GF-D8 (cell line): Measurements from ENCODE around the gene CHCHD4.

Experiments used
- DNase-seq: peaks from one replicate; lab custom pipeline; 2025; lab: John Stamatoyannopoulos, UW

CHCHD4 gene

DNA sequence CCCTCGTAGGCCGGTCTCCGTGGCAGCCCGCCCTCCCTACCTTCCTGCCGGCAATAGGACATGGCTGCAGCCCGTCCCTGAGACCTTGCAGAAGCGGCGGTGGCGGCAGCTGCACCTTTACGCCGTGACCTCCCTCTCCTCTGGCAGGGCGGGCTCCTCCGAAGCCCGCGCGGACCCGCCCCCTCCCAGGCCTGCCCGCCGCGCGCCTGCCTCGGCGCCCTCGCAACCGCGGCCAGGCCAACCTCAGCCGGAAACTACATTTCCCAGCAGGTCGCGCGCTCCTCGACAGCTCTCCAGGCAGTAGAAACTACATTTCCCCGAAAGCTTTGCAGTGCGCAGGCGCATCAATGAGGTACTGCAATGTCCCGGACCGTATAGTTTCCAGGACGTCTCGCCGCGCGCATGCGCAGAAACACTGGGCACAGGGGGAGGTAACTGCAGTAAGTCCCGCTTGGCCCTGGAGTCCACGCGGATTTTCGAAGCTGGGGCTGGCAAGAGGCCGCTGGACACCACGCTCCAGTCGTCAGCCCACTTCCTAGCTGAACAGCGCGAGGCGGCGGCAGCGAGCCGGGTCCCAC, at the start of gene CHCHD4, which contains the start of gene TMEM43:
CHCHD4 (minus strand) TSS at position 256 of the 578 bp plus-strand sequence; CDS start at position 62, 194 bp downstream.
TMEM43 (plus strand) TSS at position 438 of the 578 bp plus-strand sequence. CDS start 142 bp downstream, outside the sequence.
- peak; percentile 98 for DNase-seq

DNA sequence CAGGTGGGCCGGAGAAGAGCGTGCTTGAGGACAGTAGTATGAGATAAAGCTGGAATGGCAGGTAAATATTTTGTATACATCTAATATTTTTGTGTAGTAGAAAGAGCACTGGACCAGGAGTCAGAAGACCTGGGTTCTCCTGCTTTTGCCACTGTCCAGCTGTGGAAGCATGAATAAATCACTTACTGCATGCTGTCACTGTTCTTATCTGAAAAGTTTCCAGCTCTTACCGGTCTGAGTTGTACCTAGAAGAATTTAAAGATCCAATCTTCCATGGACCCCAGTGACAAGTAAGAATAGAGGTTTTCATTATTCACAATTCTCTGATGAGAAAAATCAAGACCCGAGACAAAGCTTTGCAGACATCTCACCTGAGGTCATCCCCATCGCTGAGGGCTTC, 47.8 kb upstream of the CHCHD4 start:
- no peak for DNase-seq

DNA sequence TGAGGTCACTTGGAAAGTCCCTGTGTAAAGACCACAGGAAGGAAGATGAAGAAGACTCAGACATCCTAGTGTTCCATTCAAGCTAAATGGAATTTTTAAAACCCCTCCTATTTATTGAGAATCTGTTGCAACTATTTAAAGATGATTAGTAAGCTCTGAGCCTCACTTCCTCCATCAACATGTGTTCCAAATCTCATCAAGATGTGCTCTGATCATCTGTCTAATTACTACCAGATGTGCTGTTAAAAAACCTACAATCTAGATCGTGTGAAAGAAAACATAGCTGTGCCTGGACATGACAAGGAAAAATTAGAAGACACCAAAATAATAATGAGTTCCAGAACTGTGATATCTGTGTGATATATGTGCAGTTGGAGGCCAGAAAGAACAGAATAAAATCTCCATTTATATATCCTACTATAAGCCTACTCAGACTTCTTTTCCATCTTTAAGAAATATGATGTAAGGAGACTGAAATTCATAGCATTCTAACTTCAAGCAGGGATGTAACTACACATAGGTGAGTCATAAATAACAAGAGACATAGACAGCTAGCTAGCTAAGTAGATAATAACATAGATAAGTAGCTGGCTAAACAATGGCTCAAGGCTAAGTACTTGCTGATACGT, 46.0 kb upstream of the CHCHD4 start:
- no peak for DNase-seq

GRCh38 chr3:14169871-14170270, 45.2 kb upstream of the CHCHD4 start:
- no peak for DNase-seq

DNA sequence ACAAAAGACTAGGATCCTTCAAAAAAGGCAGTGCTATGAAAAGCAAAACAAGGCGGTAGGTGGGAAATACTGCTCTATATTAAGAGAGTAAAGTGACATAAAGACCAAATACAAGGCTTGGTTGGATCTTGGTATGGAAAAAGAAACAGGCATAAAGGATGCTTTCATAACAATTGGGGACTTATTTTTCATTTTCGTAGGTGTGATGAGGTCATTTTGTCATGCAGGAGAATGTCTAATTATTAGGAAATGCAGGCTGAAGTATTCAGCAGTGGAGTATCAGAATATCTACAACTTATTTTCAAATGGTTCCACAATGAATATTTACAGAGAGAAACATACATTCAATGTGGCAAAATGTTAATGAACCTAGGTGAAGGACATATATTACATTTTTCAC, 44.8 kb upstream of the CHCHD4 start:
- DNase-seq: no peak

- no peak for DNase-seq
Measured at GRCh38 chr3:14166877-14167603, 42.4 kb upstream of the CHCHD4 start.

DNA sequence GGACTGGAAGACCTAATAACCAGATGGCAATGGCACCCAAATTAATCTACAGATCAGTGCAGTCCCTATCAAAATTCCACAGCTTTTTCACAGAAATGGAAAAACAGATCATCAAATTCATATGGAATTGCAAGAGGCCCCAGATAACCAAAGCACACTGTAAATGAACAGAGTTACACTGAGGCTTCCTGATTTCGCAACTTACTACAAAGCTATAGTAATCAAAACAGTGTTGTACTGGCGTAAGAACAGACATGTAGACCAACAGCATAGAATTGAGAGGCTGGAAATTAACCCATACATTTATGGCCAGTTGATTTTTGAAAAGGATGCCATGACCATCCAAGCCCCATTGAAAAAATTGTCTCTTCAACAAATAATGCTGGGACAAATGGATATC, 37.5 kb upstream of the CHCHD4 start:
- no peak for DNase-seq

DNA sequence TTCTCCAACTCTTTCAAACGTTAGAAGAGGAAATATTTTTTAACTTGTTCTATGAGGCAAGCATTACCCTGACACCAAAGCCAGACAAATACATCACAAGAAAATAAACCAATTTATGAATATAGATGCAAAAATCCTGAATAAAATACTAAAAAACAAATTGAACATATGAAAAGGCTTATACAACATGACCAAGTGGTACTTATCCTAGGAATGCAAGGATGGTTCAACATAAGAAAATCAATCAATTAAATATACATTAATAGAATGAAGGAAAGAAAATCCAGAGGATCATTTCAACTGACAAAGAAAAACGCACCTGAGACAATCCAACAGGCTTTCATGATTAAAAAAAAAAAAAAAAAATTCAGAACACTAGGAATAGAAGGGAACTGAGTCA, 36.6 kb upstream of the CHCHD4 start:
- no peak for DNase-seq

DNA sequence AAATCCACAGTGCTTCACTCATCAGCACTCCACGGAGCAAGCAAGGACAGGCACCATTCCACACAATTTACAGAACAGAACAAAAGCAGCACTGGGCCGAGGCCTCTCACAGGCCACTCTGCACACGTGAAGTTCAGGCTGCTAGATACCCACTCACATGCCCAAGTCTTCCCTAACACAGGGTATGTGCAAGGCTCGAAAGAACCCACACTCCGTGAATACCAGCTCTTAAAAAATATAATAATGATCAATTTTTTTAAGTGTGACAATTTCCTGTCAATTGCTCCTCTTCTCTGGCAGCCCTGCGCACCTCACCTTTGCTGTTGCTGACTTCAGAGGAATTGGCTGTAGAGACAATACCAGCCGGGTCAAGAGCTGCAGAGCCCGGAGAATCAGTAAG, 34.8 kb upstream of the CHCHD4 start:
- DNase-seq: no peak

DNA sequence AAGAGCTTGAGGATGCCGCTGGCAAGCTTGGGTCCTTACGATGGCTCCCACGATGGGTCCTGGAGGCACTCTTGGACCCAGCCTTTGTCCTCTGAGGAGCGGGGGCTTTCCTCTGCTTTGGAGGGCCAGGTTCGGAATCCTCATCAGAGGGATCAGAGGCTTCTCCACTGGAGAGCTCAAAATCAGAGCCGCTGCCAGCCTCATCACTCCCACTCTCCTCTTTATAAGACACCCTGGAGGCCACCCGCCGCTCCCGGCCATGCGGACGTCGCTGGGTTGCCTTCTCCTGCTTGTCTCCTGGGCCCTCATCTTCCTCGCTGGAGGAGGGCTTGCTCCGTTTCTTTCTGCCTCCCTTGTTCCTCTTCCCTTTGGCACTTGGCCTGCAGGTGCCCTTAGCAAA, 33.7 kb upstream of the CHCHD4 start:
- DNase-seq: no peak

GRCh38 chr3:14157951-14158350, 33.3 kb upstream of the CHCHD4 start:
- DNase-seq: no peak

GRCh38 chr3:14156843-14157561, 32.3 kb upstream of the CHCHD4 start:
- DNase-seq: no peak

GRCh38 chr3:14156201-14156600, 31.5 kb upstream of the CHCHD4 start:
- DNase-seq: no peak

GRCh38 chr3:14154895-14155440, 30.3 kb upstream of the CHCHD4 start:
- no peak for DNase-seq

DNA sequence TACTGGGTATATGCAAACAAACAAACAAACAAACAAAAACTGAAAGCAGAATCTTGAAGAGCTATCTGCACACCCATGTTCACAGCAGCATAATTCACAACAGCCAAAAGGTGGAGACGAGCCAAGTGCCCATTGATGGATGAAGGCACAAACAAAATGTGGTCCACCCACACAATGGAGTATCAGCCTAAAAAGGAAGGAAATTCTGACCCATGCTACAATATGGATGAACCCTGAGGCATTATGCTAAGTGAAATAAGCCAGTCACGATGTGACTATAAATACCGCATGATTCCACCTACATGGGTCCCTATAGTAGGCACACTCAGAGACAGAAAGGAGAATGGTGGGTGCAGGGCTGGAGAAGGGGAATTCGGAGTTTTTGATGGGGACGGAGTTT, 29.6 kb upstream of the CHCHD4 start:
- no peak for DNase-seq

DNA sequence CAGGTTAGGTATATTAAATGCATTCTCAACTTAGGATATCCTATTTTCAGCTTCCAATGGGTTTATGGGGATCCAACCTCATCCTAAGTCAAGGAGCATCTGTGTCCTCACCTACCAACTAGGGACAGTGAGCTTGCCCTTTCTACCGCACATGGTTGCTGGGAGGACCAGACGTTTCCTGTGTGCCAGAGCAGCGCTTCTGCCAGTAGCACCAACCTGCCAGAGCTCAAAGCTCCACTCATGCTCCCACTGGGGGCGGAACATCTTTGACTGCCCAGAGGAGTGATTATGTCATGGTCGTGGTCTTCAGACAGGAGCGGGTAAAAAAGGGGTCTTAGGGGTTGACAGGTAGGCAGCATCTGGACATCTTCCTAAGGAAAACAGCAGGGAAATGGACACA, 29.0 kb upstream of the CHCHD4 start:
- DNase-seq: no peak

DNA sequence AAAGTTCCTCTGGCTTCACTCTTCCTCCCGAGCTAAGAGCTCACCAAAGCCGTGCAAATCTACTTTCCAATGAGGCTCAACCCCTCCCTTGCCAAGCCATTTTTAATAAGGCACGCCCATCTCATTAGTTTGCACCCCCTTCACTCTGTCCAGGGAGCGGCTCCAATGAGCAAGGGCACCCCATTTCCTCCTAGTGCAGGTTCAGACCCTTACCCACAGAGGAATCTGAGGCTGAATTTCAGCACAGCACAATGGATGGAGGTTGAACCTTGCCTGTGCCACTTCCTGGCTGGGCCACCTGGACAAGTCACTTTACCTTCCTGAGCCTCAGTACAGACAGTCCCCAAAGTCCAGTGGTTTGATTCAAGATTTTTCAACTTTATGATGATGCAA, 28.3 kb upstream of the CHCHD4 start:
- no peak for DNase-seq

DNA sequence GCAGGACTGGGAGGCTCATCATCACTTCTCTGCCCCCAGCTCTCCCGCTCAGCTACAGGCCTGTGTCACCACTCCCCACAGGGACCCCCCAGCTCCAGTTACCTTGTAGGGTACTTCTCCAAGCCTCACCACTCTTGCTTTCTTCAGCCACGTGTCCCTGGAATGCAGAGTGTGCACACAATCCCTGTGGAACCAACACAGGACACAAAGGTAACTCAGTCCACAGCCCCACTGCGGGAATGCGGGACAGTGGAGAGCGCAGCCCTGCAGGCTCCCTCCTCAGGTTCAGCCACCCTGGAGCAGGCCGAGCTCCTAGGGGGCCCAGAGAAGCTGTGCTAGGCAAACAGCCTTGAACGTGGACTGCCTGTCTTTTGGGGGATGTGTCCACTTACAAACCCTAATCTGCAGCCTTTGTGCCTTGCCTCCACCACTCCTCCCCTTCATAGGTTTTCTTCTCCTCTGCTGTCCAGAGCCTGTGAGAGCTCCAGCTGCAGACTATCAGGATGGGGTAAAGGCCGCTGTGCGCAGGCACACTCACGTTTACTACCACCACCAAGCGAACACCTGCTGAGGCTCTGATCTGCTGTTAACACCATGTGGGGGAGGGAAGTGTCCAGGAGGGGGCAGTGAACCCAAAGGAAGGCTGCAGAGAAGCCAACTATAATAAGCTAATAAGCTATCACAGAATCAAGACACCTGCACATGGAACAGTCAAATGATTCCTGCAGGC, 27.7 kb upstream of the CHCHD4 start:
- DNase-seq: no peak

DNA sequence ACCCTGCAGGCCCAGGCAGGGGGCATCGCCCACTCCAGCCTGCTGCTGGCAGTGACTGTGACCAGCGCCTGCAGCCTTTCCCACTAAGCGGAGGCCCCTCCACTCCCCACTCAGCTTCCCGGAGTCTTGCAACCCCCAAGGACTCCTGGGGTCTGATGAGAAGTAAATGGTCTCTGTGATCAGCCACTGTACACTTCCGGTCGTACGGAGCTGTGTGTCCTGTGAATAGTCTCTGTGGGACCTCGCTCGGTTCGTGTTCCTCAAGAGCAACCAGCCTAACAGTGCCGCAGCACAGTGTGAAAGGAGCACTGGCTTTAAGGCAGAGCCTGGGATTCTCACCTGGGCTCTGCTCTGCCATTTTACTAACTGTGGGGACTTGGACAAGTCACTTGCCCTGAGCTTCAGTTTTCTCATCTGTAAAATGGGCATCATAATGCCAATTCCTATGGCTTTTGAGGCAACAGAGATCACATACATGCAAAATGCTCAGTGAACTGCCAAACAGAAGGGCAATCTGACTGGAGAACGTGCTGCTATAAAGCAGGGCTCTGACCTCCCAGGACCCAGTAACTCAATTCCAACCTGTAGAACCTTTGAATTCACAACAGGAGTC, 26.9 kb upstream of the CHCHD4 start:
- no peak for DNase-seq

DNA sequence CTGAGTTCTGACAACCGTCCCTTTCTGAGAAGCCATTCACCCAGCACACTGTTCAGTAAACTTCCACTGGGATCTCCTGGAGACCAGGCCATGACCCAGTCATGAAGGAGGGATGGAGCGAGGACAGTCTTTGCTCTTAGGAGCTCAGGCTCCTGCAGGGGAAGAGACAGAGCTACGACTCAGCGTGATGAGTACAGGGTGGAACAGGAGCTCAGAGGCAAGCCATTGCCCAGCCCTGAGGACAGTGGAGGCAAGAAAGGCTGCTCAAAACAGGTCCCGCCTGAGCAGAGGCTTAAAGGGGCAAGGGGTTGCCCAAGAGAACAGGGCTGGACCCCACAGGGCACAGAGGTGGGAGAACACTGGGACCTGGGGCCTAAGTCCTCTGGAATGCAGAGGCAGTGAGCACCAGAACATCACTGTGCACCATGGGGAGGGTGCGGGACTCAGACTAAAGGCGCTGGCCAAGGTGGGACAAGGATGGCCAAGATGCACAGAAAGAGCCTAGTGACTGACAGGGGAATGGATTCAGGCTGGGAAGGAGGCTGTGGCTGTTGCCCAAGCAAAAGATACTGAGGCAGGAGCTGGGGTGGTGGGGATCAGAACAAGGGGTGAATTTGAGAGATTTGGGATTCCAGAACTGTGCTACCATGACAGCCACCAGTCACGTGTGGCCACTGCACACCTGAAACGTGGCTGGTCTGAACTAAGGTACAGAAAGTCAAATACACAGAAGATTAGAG, 26.0 kb upstream of the CHCHD4 start:
- DNase-seq: no peak

DNA sequence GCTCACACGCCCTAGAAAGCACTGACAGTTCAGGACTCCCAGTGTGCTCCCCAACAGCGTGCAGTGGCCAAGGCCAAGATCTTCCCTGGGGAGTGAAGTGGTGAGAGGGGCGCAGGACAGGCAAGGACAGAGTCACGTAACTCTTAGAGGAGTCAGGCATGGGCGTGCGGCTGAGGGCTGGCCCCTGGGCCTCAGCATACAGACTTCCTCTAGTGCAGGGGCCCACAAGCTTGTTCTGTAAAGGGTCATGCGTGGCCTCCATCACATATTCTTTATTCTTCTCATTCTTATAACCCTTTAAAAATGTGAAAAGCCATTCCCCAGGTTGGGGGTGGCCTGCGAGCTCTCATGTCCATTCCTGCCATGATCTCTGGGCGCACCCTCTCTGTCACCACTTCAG, 25.4 kb upstream of the CHCHD4 start:
- DNase-seq: no peak
